GM21367 (cell line): ENCODE results near the gene CARF.
"Not testable (repeated sequence)": the region's sequence is repeated elsewhere in the genome, so short reads cannot be mapped to it uniquely, and the experiment has no call there.

Experiments used
- ATAC-seq: cut with Tn5 transposase; IDR thresholded peaks from one replicate; pipeline ENCODE4 v1.9.1; 2021; ENCODE audit not compliant: unreplicated experiment

Gene CARF

GRCh38 chr2:202934456-202934855 is 22.4 kb downstream of the CARF start:
- ATAC-seq, result no peak

- ATAC-seq, result no peak
Measured at GRCh38 chr2:202938960-202939359, 26.9 kb downstream of the CARF start.

GRCh38 chr2:202941771-202942170 is 29.7 kb downstream of the CARF start:
- no peak for ATAC-seq

GRCh38 chr2:202944408-202944807 is 32.3 kb downstream of the CARF start:
- ATAC-seq, result no peak

GRCh38 chr2:202944816-202945215 is 32.7 kb downstream of the CARF start:
- no peak for ATAC-seq

GRCh38 chr2:202945497-202945896 is 33.4 kb downstream of the CARF start:
- no peak for ATAC-seq

- not testable (repeated sequence) for ATAC-seq
Measured at GRCh38 chr2:202949333-202949732, 37.3 kb downstream of the CARF start.

- no peak for ATAC-seq
Measured at GRCh38 chr2:202950592-202950991, 38.5 kb downstream of the CARF start.

- ATAC-seq, result no peak
Measured at GRCh38 chr2:202960524-202960923, 48.4 kb downstream of the CARF start.

- ATAC-seq, result no peak
Measured at GRCh38 chr2:202963712-202964111, 51.6 kb downstream of the CARF start.

GRCh38 chr2:202965810-202966460 is 53.9 kb downstream of the CARF start:
- ATAC-seq, result no peak

GRCh38 chr2:202969404-202969803 is 57.3 kb downstream of the CARF start:
- ATAC-seq, result not testable (repeated sequence)

GRCh38 chr2:202976809-202977208 is 64.7 kb downstream of the CARF start:
- ATAC-seq, result no peak

GRCh38 chr2:202982779-202983491 is 70.9 kb downstream of the CARF start:
- no peak for ATAC-seq

- ATAC-seq, result no peak
Measured at GRCh38 chr2:202989749-202990148, 77.7 kb downstream of the CARF start.

GRCh38 chr2:202990501-202990900 is 78.4 kb downstream of the CARF start:
- ATAC-seq, result no peak

GRCh38 chr2:202997113-202997512 is 85.0 kb downstream of the CARF start:
- ATAC-seq, result not testable (repeated sequence)

GRCh38 chr2:203002054-203002821 is 90.2 kb downstream of the CARF start:
- ATAC-seq, result no peak

GRCh38 chr2:203003716-203004115 is 91.6 kb downstream of the CARF start:
- no peak for ATAC-seq

GRCh38 chr2:203014456-203015199 is 102.6 kb downstream of the CARF start, which contains the start of gene NBEAL1:
Gene NBEAL1, plus strand, starts transcription at chr2:203014875. Its CDS starts 1,510 bp downstream, at chr2:203016385.
- ATAC-seq, result peak; percentile 98

- ATAC-seq, result no peak
Measured at GRCh38 chr2:203016716-203017115, 104.6 kb downstream of the CARF start.
